HTERT RPE-1 (cell line): ENCODE measurements around the gene WDR7.
"Not testable (repeated sequence)": the region's sequence is repeated elsewhere in the genome, so short reads cannot be mapped to it uniquely, and the experiment has no call there.

Source experiments
- in situ Hi-C: fragments of 300-500 bp; cut with MboI; formaldehyde crosslinking; loops from 4 replicates; pipeline ENCODE4 v1.14.3; 2020; ENCODE audit warnings: low sequenced_read_pairs

The WDR7 gene

GRCh38 chr18:56652802-56653201 is 1.6 kb downstream of the WDR7 start:
- in situ Hi-C loops = no loop called here

GRCh38 chr18:56654280-56654679 is 3.1 kb downstream of the WDR7 start:
- in situ Hi-C loops = not testable (repeated sequence)

GRCh38 chr18:56658261-56658660 is 7.1 kb downstream of the WDR7 start:
- in situ Hi-C loops = no loop called here

GRCh38 chr18:56659111-56659510 is 8.0 kb downstream of the WDR7 start:
- in situ Hi-C loops = no loop called here

- in situ Hi-C loops = no loop called here
Observed at GRCh38 chr18:56660655-56661054, 9.5 kb downstream of the WDR7 start.

GRCh38 chr18:56661360-56662062 is 10.4 kb downstream of the WDR7 start:
- in situ Hi-C loops = no loop called here

GRCh38 chr18:56662063-56662408 is 10.9 kb downstream of the WDR7 start:
- in situ Hi-C loops = no loop called here

- in situ Hi-C loops = no loop called here
Observed at GRCh38 chr18:56662502-56662901, 11.3 kb downstream of the WDR7 start.

GRCh38 chr18:56662902-56663301 is 11.7 kb downstream of the WDR7 start:
- in situ Hi-C loops = no loop called here

GRCh38 chr18:56672391-56672790 is 21.2 kb downstream of the WDR7 start:
- in situ Hi-C loops = no loop called here

- in situ Hi-C loops = no loop called here
Observed at GRCh38 chr18:56672981-56673380, 21.8 kb downstream of the WDR7 start.

GRCh38 chr18:56676639-56677038 is 25.5 kb downstream of the WDR7 start:
- in situ Hi-C loops = no loop called here

GRCh38 chr18:56678836-56679565 is 27.8 kb downstream of the WDR7 start:
- in situ Hi-C loops = no loop called here

GRCh38 chr18:56684277-56684676 is 33.1 kb downstream of the WDR7 start:
- in situ Hi-C loops = no loop called here

- in situ Hi-C loops = no loop called here
Observed at GRCh38 chr18:56691530-56691929, 40.4 kb downstream of the WDR7 start.

- in situ Hi-C loops = no loop called here
Observed at GRCh38 chr18:56696966-56697365, 45.8 kb downstream of the WDR7 start.

- in situ Hi-C loops = no loop called here
Observed at GRCh38 chr18:56702946-56703345, 51.8 kb downstream of the WDR7 start.

- in situ Hi-C loops = no loop called here
Observed at GRCh38 chr18:56709463-56709862, 58.3 kb downstream of the WDR7 start.

- in situ Hi-C loops = no loop called here
Observed at GRCh38 chr18:56711708-56712445, 60.7 kb downstream of the WDR7 start.

GRCh38 chr18:56712761-56713160 is 61.6 kb downstream of the WDR7 start:
- in situ Hi-C loops = no loop called here

GRCh38 chr18:56715121-56715520 is 64.0 kb downstream of the WDR7 start:
- in situ Hi-C loops = no loop called here

- in situ Hi-C loops = no loop called here
Observed at GRCh38 chr18:56716692-56717146, 65.6 kb downstream of the WDR7 start.
